ENCODE data around the gene PLSCR1. TPM values are rescaled to one million over a fixed set of nuclear protein-coding genes. Genes with fewer than 3 reads are reported as not detected.

The PLSCR1 gene
- total RNA-seq, 2 donors from 2014 or later, result 189 to 250 TPM

- H3K36me3 Mint-ChIP-seq (ENCODE audit: low read depth), result peaks cover 3% of the 10 kb centered on the region
- H3K4me1 Mint-ChIP-seq, result peaks cover 2% of the 10 kb centered on the region
- Histone ChIP-seq H3K27ac (ENCODE audit: low read depth, low read length) (no peak overlapping the region), H3K4me3 (ENCODE audit: low read length) (no peak overlapping the region), H3K9me3 (ENCODE audit: control insufficient read depth, low read length) (no peaks in the 10 kb centered on the region), H3K27me3 (ENCODE audit: control insufficient read depth, insufficient read depth, low read length, poor library complexity, severe bottlenecking) (no peaks in the 10 kb centered on the region), H3K9ac (ENCODE audit: extremely low read depth, low read length, poor library complexity, severe bottlenecking) (no peak overlapping the region), H3K36me3 (ENCODE audit: control insufficient read depth, insufficient read depth, low read length) (no peaks in the 10 kb centered on the region), H3K4me1 (ENCODE audit: control insufficient read depth, insufficient read depth, low read length) (no peaks in the 10 kb centered on the region)
- 96 to 100% methylated on average over 2 of the region's 2 CpGs for WGBS, 2 experiments (ENCODE audit: insufficient coverage in 1 of 2, insufficient read length in 1 of 2)
- H3K27me3 Mint-ChIP-seq (ENCODE audit: insufficient read depth), result no peaks in the 10 kb centered on the region
- H3K4me3 Mint-ChIP-seq, result no peak overlapping the region
- no peak overlapping the region for H3K27ac Mint-ChIP-seq
- DNase-seq, result no peak
- no peak for TF ChIP-seq CTCF (conservative IDR thresholded peaks at IDR 0.05)
- H3K9me3 Mint-ChIP-seq, result peaks cover 13% of the 10 kb centered on the region
Observed at GRCh38 chr3:146473726-146474125, 70.7 kb downstream of the PLSCR1 start.

- Histone ChIP-seq H3K27ac (ENCODE audit: low read depth, low read length) (no peak overlapping the region), H3K9me3 (ENCODE audit: control insufficient read depth, low read length) (no peaks in the 10 kb centered on the region), H3K27me3 (ENCODE audit: control insufficient read depth, insufficient read depth, low read length, poor library complexity, severe bottlenecking) (no peaks in the 10 kb centered on the region), H3K4me3 (ENCODE audit: low read length) (no peak overlapping the region), H3K36me3 (ENCODE audit: control insufficient read depth, insufficient read depth, low read length) (no peaks in the 10 kb centered on the region), H3K4me1 (ENCODE audit: control insufficient read depth, insufficient read depth, low read length) (no peaks in the 10 kb centered on the region), H3K9ac (ENCODE audit: extremely low read depth, low read length, poor library complexity, severe bottlenecking) (no peak overlapping the region)
- no peak for TF ChIP-seq CTCF (conservative IDR thresholded peaks at IDR 0.05)
- no peak for DNase-seq
- H3K4me3 Mint-ChIP-seq, result no peak overlapping the region
- WGBS, 2 experiments (ENCODE audit: insufficient coverage in 1 of 2, insufficient read length in 1 of 2), result 94 to 100% methylated on average over 1 of the region's 1 CpG
- H3K36me3 Mint-ChIP-seq (ENCODE audit: low read depth), result no peaks in the 10 kb centered on the region
- H3K27me3 Mint-ChIP-seq (ENCODE audit: insufficient read depth), result no peaks in the 10 kb centered on the region
- peaks cover 2% of the 10 kb centered on the region for H3K4me1 Mint-ChIP-seq
- peaks cover 5% of the 10 kb centered on the region for H3K9me3 Mint-ChIP-seq
- no peak overlapping the region for H3K27ac Mint-ChIP-seq
Observed at GRCh38 chr3:146472611-146473010, 71.8 kb downstream of the PLSCR1 start.

GRCh38 chr3:146471012-146471411 is 73.4 kb downstream of the PLSCR1 start:
- Mint-ChIP-seq H3K4me3 (no peak overlapping the region), H3K36me3 (ENCODE audit: low read depth) (no peaks in the 10 kb centered on the region), H3K27me3 (ENCODE audit: insufficient read depth) (no peaks in the 10 kb centered on the region), H3K9me3 (peaks cover 5% of the 10 kb centered on the region), H3K27ac (no peak overlapping the region), H3K4me1 (peaks cover 2% of the 10 kb centered on the region)
- 100% methylated on average over 1 of the region's 1 CpG; no CpG with 5 or more reads in 1 of the 2 experiments for WGBS, 2 experiments (ENCODE audit: insufficient coverage in 1 of 2, insufficient read length in 1 of 2)
- no peak for DNase-seq
- Histone ChIP-seq H3K27me3 (ENCODE audit: control insufficient read depth, insufficient read depth, low read length, poor library complexity, severe bottlenecking) (no peaks in the 10 kb centered on the region), H3K9ac (ENCODE audit: extremely low read depth, low read length, poor library complexity, severe bottlenecking) (no peak overlapping the region), H3K4me3 (ENCODE audit: low read length) (no peak overlapping the region), H3K9me3 (ENCODE audit: control insufficient read depth, low read length) (no peaks in the 10 kb centered on the region), H3K4me1 (ENCODE audit: control insufficient read depth, insufficient read depth, low read length) (no peaks in the 10 kb centered on the region), H3K36me3 (ENCODE audit: control insufficient read depth, insufficient read depth, low read length) (no peaks in the 10 kb centered on the region), H3K27ac (ENCODE audit: low read depth, low read length) (no peak overlapping the region)
- no peak for TF ChIP-seq CTCF (conservative IDR thresholded peaks at IDR 0.05)

Data from endodermal cell (in vitro differentiated cells).